BE2C (cell line): ENCODE data around the gene FABP1.

Source experiments
- DNase-seq: peaks from one replicate; pipeline ENCODE4 v3.0.0-alpha.2; 2020
- H3K27me3 ChIP-seq: fragments of 250-450 bp; sonication (Bioruptor Pico); 2 replicates; pipeline ENCODE4 v1.5.1; 2020; ENCODE audit warnings: mild to moderate bottlenecking
- H3K36me3 ChIP-seq: fragments of 250-450 bp; sonication (Bioruptor Pico); 2 replicates; pipeline ENCODE4 v1.5.1; 2020; ENCODE audit warnings: mild to moderate bottlenecking
- H3K4me1 ChIP-seq: fragments of 250-450 bp; sonication (Bioruptor Pico); 2 replicates; pipeline ENCODE4 v1.5.1; 2020
- H3K4me3 ChIP-seq: 2 replicates; pipeline ENCODE4 v1.5.1; 2011; ENCODE audit warnings: low read depth, low read length
- H3K9me3 ChIP-seq: fragments of 250-450 bp; sonication (Bioruptor Pico); 2 replicates; pipeline ENCODE4 v1.5.1; 2020
- TF ChIP-seq, protein P1 (sequence below): IDR thresholded peaks from 2 replicates; pipeline ENCODE4 v1.5.1; 2012; ENCODE audit warnings: mild to moderate bottlenecking, low read depth, low read length

FABP1 gene

GRCh38 chr2:88126772-88127637 lies 857 bp downstream of the FABP1 start:
- no peak for DNase-seq
- TF ChIP-seq, protein P1, sequence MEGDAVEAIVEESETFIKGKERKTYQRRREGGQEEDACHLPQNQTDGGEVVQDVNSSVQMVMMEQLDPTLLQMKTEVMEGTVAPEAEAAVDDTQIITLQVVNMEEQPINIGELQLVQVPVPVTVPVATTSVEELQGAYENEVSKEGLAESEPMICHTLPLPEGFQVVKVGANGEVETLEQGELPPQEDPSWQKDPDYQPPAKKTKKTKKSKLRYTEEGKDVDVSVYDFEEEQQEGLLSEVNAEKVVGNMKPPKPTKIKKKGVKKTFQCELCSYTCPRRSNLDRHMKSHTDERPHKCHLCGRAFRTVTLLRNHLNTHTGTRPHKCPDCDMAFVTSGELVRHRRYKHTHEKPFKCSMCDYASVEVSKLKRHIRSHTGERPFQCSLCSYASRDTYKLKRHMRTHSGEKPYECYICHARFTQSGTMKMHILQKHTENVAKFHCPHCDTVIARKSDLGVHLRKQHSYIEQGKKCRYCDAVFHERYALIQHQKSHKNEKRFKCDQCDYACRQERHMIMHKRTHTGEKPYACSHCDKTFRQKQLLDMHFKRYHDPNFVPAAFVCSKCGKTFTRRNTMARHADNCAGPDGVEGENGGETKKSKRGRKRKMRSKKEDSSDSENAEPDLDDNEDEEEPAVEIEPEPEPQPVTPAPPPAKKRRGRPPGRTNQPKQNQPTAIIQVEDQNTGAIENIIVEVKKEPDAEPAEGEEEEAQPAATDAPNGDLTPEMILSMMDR: no peak
- no peaks in the 10 kb centered on the region for H3K27me3 ChIP-seq
- no peak overlapping the region for H3K4me3 ChIP-seq
- H3K9me3 ChIP-seq: no peaks in the 10 kb centered on the region
- no peaks in the 10 kb centered on the region for H3K36me3 ChIP-seq
- H3K4me1 ChIP-seq: no peaks in the 10 kb centered on the region

DNA sequence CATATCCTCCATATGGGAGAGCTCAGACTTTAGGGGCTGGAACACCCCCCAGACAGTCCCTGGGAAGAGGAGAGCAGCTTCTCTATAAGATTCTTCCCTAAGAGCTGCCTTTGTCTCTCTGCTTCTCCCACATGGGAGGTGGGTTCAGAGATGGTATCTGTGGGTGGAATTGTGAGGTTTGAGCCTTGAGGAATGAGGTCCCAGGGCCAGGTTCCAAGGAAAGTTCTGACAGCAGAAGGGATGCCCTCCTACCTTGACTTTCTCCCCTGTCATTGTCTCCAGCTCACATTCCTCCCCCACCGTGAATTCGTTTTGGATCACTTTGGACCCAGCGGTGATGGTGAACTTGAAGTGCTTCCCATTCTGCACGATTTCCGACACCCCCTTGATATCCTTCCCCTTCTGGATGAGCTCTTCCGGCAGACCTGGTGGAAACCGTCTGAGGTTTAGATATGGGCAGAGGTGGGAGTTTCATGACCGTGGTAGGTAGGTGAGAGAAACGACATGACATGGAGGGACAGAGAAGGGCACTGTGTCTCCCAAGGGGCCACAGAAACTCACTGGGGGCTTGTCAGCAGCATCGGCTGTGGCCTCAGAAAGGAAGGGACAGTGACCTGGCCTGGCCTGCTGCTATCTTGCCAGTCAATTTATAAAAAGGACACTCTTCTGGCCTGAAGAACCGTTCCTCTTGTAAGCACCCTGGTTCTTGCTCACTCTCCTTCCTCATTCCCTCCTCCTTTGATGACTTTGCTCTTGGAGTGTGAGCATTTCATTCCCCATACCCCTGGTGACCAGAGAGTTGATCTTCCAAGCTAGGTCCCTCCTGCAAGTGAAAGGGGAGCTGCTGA lies 1.7 kb downstream of the FABP1 start:
- no peaks in the 10 kb centered on the region for H3K4me1 ChIP-seq
- no peak for DNase-seq
- TF ChIP-seq, protein P1: no peak
- H3K4me3 ChIP-seq: no peak overlapping the region
- no peaks in the 10 kb centered on the region for H3K9me3 ChIP-seq
- no peaks in the 10 kb centered on the region for H3K36me3 ChIP-seq
- H3K27me3 ChIP-seq: no peaks in the 10 kb centered on the region

GRCh38 chr2:88125344-88125923 lies 2.4 kb downstream of the FABP1 start:
- no peaks in the 10 kb centered on the region for H3K4me1 ChIP-seq
- H3K36me3 ChIP-seq: no peaks in the 10 kb centered on the region
- no peaks in the 10 kb centered on the region for H3K9me3 ChIP-seq
- H3K27me3 ChIP-seq: no peaks in the 10 kb centered on the region
- H3K4me3 ChIP-seq: no peak overlapping the region
- TF ChIP-seq, protein P1: no peak
- DNase-seq: no peak

DNA sequence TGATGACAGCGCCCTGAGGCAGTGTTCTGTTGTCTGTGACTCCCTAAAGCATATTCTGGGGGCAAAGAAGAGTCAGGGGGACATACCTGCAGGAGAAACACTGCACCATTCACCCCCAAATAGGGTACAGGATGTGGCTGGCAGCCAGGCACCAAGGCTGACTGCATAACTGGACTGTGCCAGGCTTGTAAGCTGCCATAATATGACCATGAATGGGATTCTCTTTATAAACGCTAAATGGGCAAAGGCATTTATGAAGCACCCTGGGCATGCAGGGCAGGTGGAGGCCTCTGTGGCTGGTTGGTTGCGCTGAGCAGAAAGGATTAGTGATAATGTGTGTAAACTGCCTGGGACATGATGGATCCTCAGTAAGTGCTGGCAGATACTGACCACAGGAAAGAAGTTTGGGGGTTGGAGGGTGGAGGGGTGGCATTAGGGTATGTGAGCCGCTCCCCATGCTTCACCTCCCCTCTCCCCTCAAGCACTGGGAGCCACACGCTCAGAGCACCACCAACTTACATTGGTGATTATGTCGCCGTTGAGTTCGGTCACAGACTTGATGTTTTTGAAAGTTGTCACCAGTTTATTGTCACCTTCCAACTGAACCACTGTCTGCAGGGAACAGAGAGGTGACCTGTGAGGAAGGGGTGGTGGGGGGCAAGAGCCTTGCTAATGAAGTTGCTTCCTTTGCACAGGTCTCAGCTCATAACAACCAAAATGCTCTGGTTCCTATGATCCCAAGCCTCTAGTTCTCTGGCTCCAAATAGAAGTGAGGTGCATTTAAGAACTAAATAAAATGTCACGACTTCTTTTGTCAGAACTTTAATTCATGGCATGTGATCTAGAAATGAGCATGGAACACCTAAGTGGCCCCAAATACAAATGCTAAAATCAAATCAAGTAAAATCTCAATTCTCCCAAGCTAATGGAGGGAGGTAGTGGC lies 3.6 kb downstream of the FABP1 start:
- Histone ChIP-seq H3K36me3 (no peaks in the 10 kb centered on the region), H3K9me3 (no peaks in the 10 kb centered on the region), H3K27me3 (no peaks in the 10 kb centered on the region), H3K4me3 (no peak overlapping the region), H3K4me1 (no peaks in the 10 kb centered on the region)
- TF ChIP-seq, protein P1: no peak
- no peak for DNase-seq

DNA sequence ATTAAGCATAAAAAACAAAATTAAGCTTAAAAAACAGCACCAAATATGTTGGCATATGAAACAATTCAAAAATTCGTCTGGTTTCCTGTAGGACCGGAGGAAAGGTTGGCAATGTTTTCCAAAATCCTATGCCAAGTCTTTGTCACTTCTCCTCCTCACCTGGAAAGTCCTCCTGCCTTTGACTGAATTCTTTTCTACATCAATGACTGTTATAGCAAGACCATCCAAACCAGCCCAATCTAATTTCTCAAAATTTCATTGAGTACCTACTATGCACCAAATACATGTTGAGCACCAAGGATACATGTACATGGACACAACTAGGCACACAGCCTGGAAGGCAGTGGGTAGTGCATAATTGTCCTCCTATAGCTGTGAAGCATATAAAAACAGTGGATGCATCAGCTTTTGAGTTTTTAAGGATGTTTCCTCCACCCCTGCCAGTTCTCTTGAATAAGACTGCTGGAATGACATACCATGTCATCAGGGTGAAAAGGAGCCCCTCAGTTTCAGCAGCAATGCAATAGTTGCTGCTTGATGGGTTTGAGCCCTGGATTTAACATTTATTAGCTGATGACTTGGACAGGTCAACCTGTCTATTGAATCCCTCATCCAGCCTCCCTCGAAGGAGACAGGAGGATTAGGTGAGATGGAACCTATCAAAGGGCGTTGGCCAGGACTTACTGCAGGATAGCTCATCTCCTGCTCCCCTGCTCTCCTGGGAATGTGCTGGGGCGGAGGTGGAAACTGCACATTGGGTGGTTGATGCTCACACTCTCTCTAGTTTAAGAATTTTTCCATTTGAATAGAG lies 4.5 kb downstream of the FABP1 start:
- Histone ChIP-seq H3K4me3 (no peak overlapping the region), H3K36me3 (no peaks in the 10 kb centered on the region), H3K27me3 (no peaks in the 10 kb centered on the region), H3K9me3 (no peaks in the 10 kb centered on the region), H3K4me1 (no peaks in the 10 kb centered on the region)
- TF ChIP-seq, protein P1: no peak
- DNase-seq: no peak
